Neural cell (in vitro differentiated cells): Measurements from ENCODE around the gene TMBIM4. TPM values are rescaled to one million over a fixed set of nuclear protein-coding genes. Genes with fewer than 3 reads are reported as not detected.

Source experiments
- H2AFZ ChIP-seq: fragments of 200-600, 300-800 bp; sonication (generic), shearing (Covaris generic); 2 replicates; pipeline ENCODE4 v1.6.0; 2014; ENCODE audit warnings: low read depth, mild to moderate bottlenecking, antibody characterized with exemption, low read length, moderate library complexity
- H3F3A ChIP-seq: fragments of 200-600 bp; shearing (Covaris generic); 2 replicates; pipeline ENCODE4 v1.6.1; 2016; ENCODE audit warnings: mild to moderate bottlenecking, moderate library complexity, mixed read lengths, antibody characterized with exemption, low read length; ENCODE audit not compliant: insufficient read depth, poor library complexity, severe bottlenecking
- H3K27ac ChIP-seq: fragments of 200-600, 300-800 bp; sonication (generic), shearing (Covaris generic); 2 replicates; pipeline ENCODE4 v1.5.1; 2014; ENCODE audit warnings: mild to moderate bottlenecking, low read length, moderate library complexity
- H3K27me3 ChIP-seq: fragments of 300-800, 200-600 bp; sonication (generic), shearing (Covaris generic); 2 replicates; pipeline ENCODE4 v1.6.0; 2014; ENCODE audit warnings: mild to moderate bottlenecking, low read depth, low read length, moderate library complexity; ENCODE audit not compliant: insufficient read depth
- H3K36me3 ChIP-seq: fragments of 300-800, 200-600 bp; sonication (generic), shearing (Covaris generic); 2 replicates; pipeline ENCODE4 v1.5.1; 2014; ENCODE audit warnings: mild to moderate bottlenecking, antibody characterized with exemption, low read length, moderate library complexity; ENCODE audit not compliant: insufficient read depth
- H3K4me2 ChIP-seq: fragments of 300-800, 200-600 bp; sonication (generic), shearing (Covaris generic); 2 replicates; pipeline ENCODE4 v1.6.0; 2014; ENCODE audit warnings: mild to moderate bottlenecking, low read length
- H3K4me3 ChIP-seq: fragments of 300-800, 200-600 bp; sonication (generic), shearing (Covaris generic); 2 replicates; pipeline ENCODE4 v1.5.1; 2014; ENCODE audit warnings: mild to moderate bottlenecking, low read length, moderate library complexity
- H3K79me2 ChIP-seq: fragments of 200-600 bp; shearing (Covaris generic); replicated peaks from 2 replicates; pipeline ENCODE4 v1.6.0; 2014; ENCODE audit warnings: mild to moderate bottlenecking, low read length, moderate library complexity; ENCODE audit not compliant: insufficient read depth
- H3K9ac ChIP-seq: fragments of 300-800, 200-600 bp; sonication (generic), shearing (Covaris generic); 2 replicates; pipeline ENCODE4 v1.6.1; 2016; ENCODE audit warnings: mild to moderate bottlenecking, low read length, mixed read lengths
- H3K9me2 ChIP-seq: fragments of 200-600 bp; shearing (Covaris generic); 2 replicates; pipeline ENCODE4 v1.6.1; 2016; ENCODE audit warnings: mild to moderate bottlenecking, low read length, mixed read lengths; ENCODE audit not compliant: insufficient read depth
- H3K9me3 ChIP-seq: fragments of 200-600, 300-800 bp; sonication (generic), shearing (Covaris generic); 2 replicates; pipeline ENCODE4 v1.6.1; 2016; ENCODE audit warnings: mild to moderate bottlenecking, mixed run types, low read length, moderate library complexity, mixed read lengths
- H4K20me1 ChIP-seq: fragments of 200-600 bp; shearing (Covaris generic); 2 replicates; pipeline ENCODE4 v1.6.1; 2016; ENCODE audit warnings: mild to moderate bottlenecking, mixed run types; ENCODE audit not compliant: insufficient read depth
- EP300 ChIP-seq: fragments of 450-650 bp; conservative IDR thresholded peaks from 2 replicates; pipeline ENCODE4 v1.6.1; 2014; ENCODE audit warnings: antibody characterized with exemption, mild to moderate bottlenecking, moderate library complexity; ENCODE audit not compliant: poor library complexity, severe bottlenecking
- EZH2 ChIP-seq: fragments of 200-600, 300-800 bp; shearing (Covaris generic), sonication (generic); IDR thresholded peaks from 2 replicates; pipeline ENCODE4 v1.6.1; 2014; ENCODE audit warnings: antibody characterized with exemption, low read length, borderline replicate concordance, mild to moderate bottlenecking; ENCODE audit not compliant: insufficient read depth, poor library complexity, severe bottlenecking
- MXI1 ChIP-seq: fragments of 450-650 bp; conservative IDR thresholded peaks from 2 replicates; pipeline ENCODE4 v1.6.1; 2014; ENCODE audit warnings: antibody characterized with exemption, mild to moderate bottlenecking; ENCODE audit not compliant: poor library complexity, severe bottlenecking
- POLR2AphosphoS5 ChIP-seq: IDR thresholded peaks from 2 replicates; pipeline ENCODE4 v1.6.1; 2012
- RAD21 ChIP-seq: fragments of 450-650 bp; conservative IDR thresholded peaks from 2 replicates; pipeline ENCODE4 v1.6.1; 2014; ENCODE audit warnings: antibody characterized with exemption, mild to moderate bottlenecking, moderate library complexity
- SMC3 ChIP-seq: fragments of 450-650 bp; conservative IDR thresholded peaks from 2 replicates; pipeline ENCODE4 v1.6.1; 2014; ENCODE audit warnings: antibody characterized with exemption, mild to moderate bottlenecking, moderate library complexity; ENCODE audit not compliant: poor library complexity
- TAF1 ChIP-seq: IDR thresholded peaks from 2 replicates; pipeline ENCODE4 v1.6.1; 2012; ENCODE audit warnings: low read depth
- polyA plus RNA-seq: library from polyadenylated mRNA; depleted of rRNA; stranded (reverse); fragments of >200 nt; gene quantifications from 2 replicates; pipeline ENCODE4 v1.2.3, GENCODE V29; 2014
- TF ChIP-seq, protein P1 (sequence below): fragments of 450-650 bp; IDR thresholded peaks from 2 replicates; pipeline ENCODE4 v1.5.1; 2014; ENCODE audit warnings: antibody characterized with exemption, mild to moderate bottlenecking, moderate library complexity; ENCODE audit not compliant: poor library complexity, severe bottlenecking
- TF ChIP-seq, protein P2 (sequence below): IDR thresholded peaks from 2 replicates; pipeline ENCODE4 v1.6.1; 2012; ENCODE audit warnings: borderline replicate concordance

The TMBIM4 gene
- polyA plus RNA-seq, 1 donor from 2014 or later, result 24.5 TPM

DNA sequence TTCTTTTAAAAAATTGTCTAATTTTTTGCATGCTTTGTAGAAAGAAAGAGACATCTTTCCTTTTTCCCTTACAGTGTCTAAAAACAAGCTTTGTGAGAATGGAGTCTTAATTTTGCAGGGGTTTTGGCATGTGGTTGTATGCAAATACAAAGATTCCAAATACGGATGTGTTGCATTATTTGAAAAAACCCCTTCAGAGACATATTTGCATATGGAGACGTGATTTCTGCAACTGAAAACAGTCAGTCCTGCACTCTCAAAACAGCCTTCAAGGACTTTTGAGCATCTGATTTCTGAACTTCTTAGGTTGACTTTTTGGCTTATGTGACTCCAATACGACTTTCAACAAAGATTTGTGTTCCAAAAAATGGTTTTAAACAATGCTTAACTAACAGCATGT, 27.0 kb upstream of the TMBIM4 start:
- no peak overlapping the region for H3K4me2 ChIP-seq
- no peaks in the 10 kb centered on the region for H3K27me3 ChIP-seq
- no peak overlapping the region for H3K9ac ChIP-seq
- no peaks in the 10 kb centered on the region for H3K9me2 ChIP-seq
- H3F3A ChIP-seq, result no peaks in the 10 kb centered on the region
- H3K27ac ChIP-seq, result no peak overlapping the region
- no peaks in the 10 kb centered on the region for H3K9me3 ChIP-seq
- H2AFZ ChIP-seq, result no peak overlapping the region
- no peaks in the 10 kb centered on the region for H4K20me1 ChIP-seq
- no peaks in the 10 kb centered on the region for H3K36me3 ChIP-seq
- H3K4me3 ChIP-seq, result no peak overlapping the region
- no peaks in the 10 kb centered on the region for H3K79me2 ChIP-seq
- TF ChIP-seq EP300 (no peak), POLR2AphosphoS5 (no peak), EZH2 (no peak), RAD21 (no peak), MXI1 (no peak), SMC3 (no peak)
- TF ChIP-seq, protein P1, sequence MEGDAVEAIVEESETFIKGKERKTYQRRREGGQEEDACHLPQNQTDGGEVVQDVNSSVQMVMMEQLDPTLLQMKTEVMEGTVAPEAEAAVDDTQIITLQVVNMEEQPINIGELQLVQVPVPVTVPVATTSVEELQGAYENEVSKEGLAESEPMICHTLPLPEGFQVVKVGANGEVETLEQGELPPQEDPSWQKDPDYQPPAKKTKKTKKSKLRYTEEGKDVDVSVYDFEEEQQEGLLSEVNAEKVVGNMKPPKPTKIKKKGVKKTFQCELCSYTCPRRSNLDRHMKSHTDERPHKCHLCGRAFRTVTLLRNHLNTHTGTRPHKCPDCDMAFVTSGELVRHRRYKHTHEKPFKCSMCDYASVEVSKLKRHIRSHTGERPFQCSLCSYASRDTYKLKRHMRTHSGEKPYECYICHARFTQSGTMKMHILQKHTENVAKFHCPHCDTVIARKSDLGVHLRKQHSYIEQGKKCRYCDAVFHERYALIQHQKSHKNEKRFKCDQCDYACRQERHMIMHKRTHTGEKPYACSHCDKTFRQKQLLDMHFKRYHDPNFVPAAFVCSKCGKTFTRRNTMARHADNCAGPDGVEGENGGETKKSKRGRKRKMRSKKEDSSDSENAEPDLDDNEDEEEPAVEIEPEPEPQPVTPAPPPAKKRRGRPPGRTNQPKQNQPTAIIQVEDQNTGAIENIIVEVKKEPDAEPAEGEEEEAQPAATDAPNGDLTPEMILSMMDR, result no peak
- TF ChIP-seq, protein P2, sequence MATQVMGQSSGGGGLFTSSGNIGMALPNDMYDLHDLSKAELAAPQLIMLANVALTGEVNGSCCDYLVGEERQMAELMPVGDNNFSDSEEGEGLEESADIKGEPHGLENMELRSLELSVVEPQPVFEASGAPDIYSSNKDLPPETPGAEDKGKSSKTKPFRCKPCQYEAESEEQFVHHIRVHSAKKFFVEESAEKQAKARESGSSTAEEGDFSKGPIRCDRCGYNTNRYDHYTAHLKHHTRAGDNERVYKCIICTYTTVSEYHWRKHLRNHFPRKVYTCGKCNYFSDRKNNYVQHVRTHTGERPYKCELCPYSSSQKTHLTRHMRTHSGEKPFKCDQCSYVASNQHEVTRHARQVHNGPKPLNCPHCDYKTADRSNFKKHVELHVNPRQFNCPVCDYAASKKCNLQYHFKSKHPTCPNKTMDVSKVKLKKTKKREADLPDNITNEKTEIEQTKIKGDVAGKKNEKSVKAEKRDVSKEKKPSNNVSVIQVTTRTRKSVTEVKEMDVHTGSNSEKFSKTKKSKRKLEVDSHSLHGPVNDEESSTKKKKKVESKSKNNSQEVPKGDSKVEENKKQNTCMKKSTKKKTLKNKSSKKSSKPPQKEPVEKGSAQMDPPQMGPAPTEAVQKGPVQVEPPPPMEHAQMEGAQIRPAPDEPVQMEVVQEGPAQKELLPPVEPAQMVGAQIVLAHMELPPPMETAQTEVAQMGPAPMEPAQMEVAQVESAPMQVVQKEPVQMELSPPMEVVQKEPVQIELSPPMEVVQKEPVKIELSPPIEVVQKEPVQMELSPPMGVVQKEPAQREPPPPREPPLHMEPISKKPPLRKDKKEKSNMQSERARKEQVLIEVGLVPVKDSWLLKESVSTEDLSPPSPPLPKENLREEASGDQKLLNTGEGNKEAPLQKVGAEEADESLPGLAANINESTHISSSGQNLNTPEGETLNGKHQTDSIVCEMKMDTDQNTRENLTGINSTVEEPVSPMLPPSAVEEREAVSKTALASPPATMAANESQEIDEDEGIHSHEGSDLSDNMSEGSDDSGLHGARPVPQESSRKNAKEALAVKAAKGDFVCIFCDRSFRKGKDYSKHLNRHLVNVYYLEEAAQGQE, result no peak

DNA sequence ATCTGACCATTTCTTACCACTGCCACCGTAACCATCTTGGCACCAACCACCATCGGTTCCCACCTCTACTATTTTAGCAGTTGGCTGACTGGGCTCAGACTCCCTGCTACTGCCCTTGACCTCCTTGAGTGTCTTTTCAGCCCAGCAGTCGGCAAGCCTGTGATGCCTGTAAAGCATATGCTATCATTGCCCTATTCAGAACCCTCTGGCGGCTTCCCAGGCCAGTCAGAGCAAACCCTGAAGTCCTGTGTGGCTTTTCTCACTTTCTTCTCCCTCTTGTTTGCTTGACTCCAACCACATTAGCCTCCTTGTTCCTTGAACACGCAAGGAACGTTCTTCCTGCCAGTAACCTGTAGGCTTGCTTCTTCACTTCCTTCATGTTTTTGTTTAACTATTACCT, 25.4 kb upstream of the TMBIM4 start:
- H3K79me2 ChIP-seq, result no peaks in the 10 kb centered on the region
- H4K20me1 ChIP-seq, result no peaks in the 10 kb centered on the region
- H3K4me3 ChIP-seq, result no peak overlapping the region
- H3K27ac ChIP-seq, result no peak overlapping the region
- TF ChIP-seq EZH2, result no peak
- no peak for TF ChIP-seq MXI1
- no peak for TF ChIP-seq RAD21
- TF ChIP-seq, protein P2, result no peak
- no peak for TF ChIP-seq POLR2AphosphoS5
- no peak for TF ChIP-seq SMC3
- TF ChIP-seq TAF1, result no peak
- TF ChIP-seq, protein P1, result no peak
- TF ChIP-seq EP300, result no peak
- no peak overlapping the region for H2AFZ ChIP-seq
- peaks cover 7% of the 10 kb centered on the region for H3K27me3 ChIP-seq
- no peaks in the 10 kb centered on the region for H3F3A ChIP-seq
- no peak overlapping the region for H3K9ac ChIP-seq
- H3K9me3 ChIP-seq, result no peaks in the 10 kb centered on the region
- H3K36me3 ChIP-seq, result no peaks in the 10 kb centered on the region
- H3K4me2 ChIP-seq, result no peak overlapping the region
- no peaks in the 10 kb centered on the region for H3K9me2 ChIP-seq
